Endothelial cell of umbilical vein (primary cell): Measurements from ENCODE around the gene PARP12. TPM values are rescaled to one million over a fixed set of nuclear protein-coding genes. Genes with fewer than 3 reads are reported as not detected.

Experiments used
- BruUV-seq: library from RNA; stranded (reverse); fragments of 400-500 nt; replicated peaks from 2 replicates; lab custom pipeline; 2021; lab: Mats Ljungman, UMichigan
- CTCF ChIA-PET: fragments of 300-600, 350-600 bp; sonication (Branson Sonifier 250); formaldehyde crosslinking; loops from one replicate; lab custom pipeline; 2021; ENCODE audit warnings: antibody characterized with exemption, inconsistent platforms; lab: Charles Lee
- POLR2A ChIA-PET: fragments of 300-600, 350-600 bp; sonication (Branson Sonifier 250); formaldehyde crosslinking; loops from one replicate; lab custom pipeline; 2021; ENCODE audit warnings: antibody characterized with exemption, inconsistent platforms; lab: Charles Lee
- DNase-seq: peaks from one replicate; pipeline ENCODE4 v3.0.0-alpha.2; 2011; ENCODE audit warnings: low read depth, low spot score
- FAIRE-seq: peaks from 2 replicates; lab custom pipeline; 2011; peaks lifted over from hg19 to GRCh38; lab: Jason Lieb, UNC
- H2AFZ ChIP-seq: 2 replicates; pipeline ENCODE4 v1.6.0; 2012; ENCODE audit warnings: low read depth, low read length, control low read depth, inconsistent platforms
- H3K27ac ChIP-seq: 2 replicates; pipeline ENCODE4 v1.5.1; 2011; ENCODE audit warnings: low read depth, mild to moderate bottlenecking, control low read depth, low read length, moderate library complexity; ENCODE audit not compliant: insufficient read depth
- H3K27me3 ChIP-seq, 2 experiments: 2 replicates each; pipeline versions ENCODE4 v1.6.0 to v1.6.1; 2011; ENCODE audit warnings: low read length in 2 of 2, mixed read lengths in 1 of 2; ENCODE audit not compliant: control insufficient read depth in 2 of 2, insufficient read depth in 2 of 2
- H3K36me3 ChIP-seq, 2 experiments: 2 replicates in 1 of 2; 3 replicates in 1 of 2; pipeline ENCODE4 v1.5.1; 2011; ENCODE audit warnings: low read length in 2 of 2, mild to moderate bottlenecking in 1 of 2, moderate library complexity in 1 of 2; ENCODE audit not compliant: control insufficient read depth in 2 of 2, insufficient read depth in 2 of 2; ENCODE audit errors: extremely low read depth in 1 of 2
- H3K4me1 ChIP-seq: 3 replicates; pipeline ENCODE4 v1.5.1; 2011; ENCODE audit warnings: mild to moderate bottlenecking, low read length; ENCODE audit not compliant: control insufficient read depth, insufficient read depth; ENCODE audit errors: extremely low read depth
- H3K4me2 ChIP-seq: 2 replicates; pipeline ENCODE4 v1.6.1; 2011; ENCODE audit warnings: low read length, control low read depth, mixed read lengths; ENCODE audit not compliant: insufficient read depth
- H3K4me3 ChIP-seq, 3 experiments: fragments of 200-600 bp in 1 of 3; sonication (generic), shearing (Covaris generic) in 1 of 3; replicated peaks in 1 of 3; 2 replicates each; pipeline ENCODE4 v1.5.1; 2011 to 2016; ENCODE audit warnings: control low read depth in 3 of 3, low read length in 3 of 3, mild to moderate bottlenecking in 2 of 3, inconsistent platforms in 1 of 3, low read depth in 1 of 3, moderate library complexity in 1 of 3; ENCODE audit not compliant: insufficient read depth in 1 of 3
- H3K79me2 ChIP-seq: 2 replicates; pipeline ENCODE4 v1.6.0; 2012; ENCODE audit warnings: low read length, inconsistent platforms; ENCODE audit not compliant: control insufficient read depth, insufficient read depth
- H3K9ac ChIP-seq: replicated peaks from 2 replicates; pipeline ENCODE3; 2011; ENCODE audit warnings: low read length, control low read depth; ENCODE audit not compliant: insufficient read depth; ENCODE audit errors: extremely low read depth
- H3K9me1 ChIP-seq: replicated peaks from 3 replicates; pipeline ENCODE4 v1.6.0; 2011; ENCODE audit warnings: mild to moderate bottlenecking, low read length; ENCODE audit not compliant: control insufficient read depth, insufficient read depth; ENCODE audit errors: extremely low read depth
- H3K9me3 ChIP-seq: replicated peaks from 2 replicates; pipeline ENCODE4 v1.5.1; 2012; ENCODE audit warnings: low read length, inconsistent platforms; ENCODE audit not compliant: control insufficient read depth, insufficient read depth
- H4K20me1 ChIP-seq: replicated peaks from 2 replicates; pipeline ENCODE3; 2011; ENCODE audit warnings: mild to moderate bottlenecking, low read length; ENCODE audit not compliant: control insufficient read depth, insufficient read depth; ENCODE audit errors: extremely low read depth
- CTCF ChIP-seq, 2 donors: IDR thresholded peaks; 1 replicate in 1 of 2; 2 replicates in 1 of 2; pipeline ENCODE4 v1.5.1; 2011; ENCODE audit warnings: low read length in 2 of 2, mild to moderate bottlenecking in 2 of 2, moderate library complexity in 2 of 2, control low read depth in 1 of 2, inconsistent platforms in 1 of 2, low read depth in 1 of 2; ENCODE audit not compliant: insufficient read depth in 1 of 2; ENCODE audit errors: extremely low read depth in 1 of 2
- EZH2 ChIP-seq: IDR thresholded peaks from 2 replicates; pipeline ENCODE4 v1.6.1; 2012; ENCODE audit warnings: borderline replicate concordance, low read depth, mild to moderate bottlenecking, moderate library complexity, low read length, inconsistent platforms; ENCODE audit not compliant: severe bottlenecking
- FOS ChIP-seq: IDR thresholded peaks from 2 replicates; pipeline ENCODE4 v1.6.1; 2011; ENCODE audit warnings: mild to moderate bottlenecking, low read length, moderate library complexity, borderline replicate concordance; ENCODE audit not compliant: insufficient read depth
- GATA2 ChIP-seq: IDR thresholded peaks from 2 replicates; pipeline ENCODE4 v1.7.0; 2011; ENCODE audit warnings: low read depth, mild to moderate bottlenecking, moderate library complexity, mixed read lengths, low read length; ENCODE audit not compliant: insufficient read length, insufficient read depth
- JUN ChIP-seq: IDR thresholded peaks from 2 replicates; pipeline ENCODE4 v1.6.1; 2011; ENCODE audit warnings: borderline replicate concordance, low read depth; ENCODE audit not compliant: insufficient read length, insufficient read depth
- MAX ChIP-seq: IDR thresholded peaks from 2 replicates; pipeline ENCODE4 v1.6.1; 2011; ENCODE audit not compliant: insufficient read depth, insufficient read length
- MYC ChIP-seq: IDR thresholded peaks from one replicate; pipeline ENCODE4 v1.6.1; 2011; ENCODE audit warnings: mild to moderate bottlenecking, low read depth, low read length
- POLR2A ChIP-seq: IDR thresholded peaks from 2 replicates; pipeline ENCODE4 v1.6.1; 2012; ENCODE audit warnings: low read depth, mild to moderate bottlenecking, control low read depth, low read length
- POLR2AphosphoS5 ChIP-seq: IDR thresholded peaks from 2 replicates; pipeline ENCODE4 v1.6.1; 2012; ENCODE audit warnings: low read depth, mild to moderate bottlenecking, control low read depth, low read length, moderate library complexity; ENCODE audit not compliant: insufficient read depth
- dilution Hi-C: fragments of 300-500 bp; cut with MboI; formaldehyde crosslinking; loops from one replicate; pipeline ENCODE4 v1.15.0; 2019; ENCODE audit warnings: low sequenced_read_pairs; ENCODE audit not compliant: extremely low pct_ligation_motif_present
- intact Hi-C: fragments of 100-400 bp; cut with micrococcal nuclease; formaldehyde crosslinking; loops from one replicate; pipeline ENCODE4 v1.10.0; 2022
- polyA plus RNA-seq, 4 experiments: library from polyadenylated mRNA; depleted of rRNA in 3 of 4; stranded (reverse) in 3 of 4; unstranded in 1 of 4; fragments of >200 nt; gene quantifications; 2 replicates each; pipeline versions ENCODE4 v1.2.1 to v1.2.3, GENCODE V29; 2011 to 2012; ENCODE audit warnings: missing spikeins in 1 of 4
- total RNA-seq: library from RNA; stranded (reverse); gene quantifications from 2 replicates; pipeline ENCODE4 v1.2.3, GENCODE V29; 2021

Gene PARP12
- total and polyA plus RNA-seq, 2 donors (not counting 3 experiments of a cell fraction or from before 2014, with no cell fraction given) = 65.4 to 83.2 TPM

GRCh38 chr7:140054751-140055150 is 8.0 kb downstream of the PARP12 start:
- intact Hi-C loops = no loop called here
- no peak for FAIRE-seq
- POLR2A ChIA-PET = no interaction called here

More at GRCh38 chr7:140054751-140055150, 8.0 kb downstream of the PARP12 start:
- H3K4me2 ChIP-seq = no peak overlapping the region
- TF ChIP-seq CTCF (IDR thresholded peaks at IDR 0.05; ENCODE audit: extremely low read depth in 1 of 2, insufficient read depth in 1 of 2, low read depth in 1 of 2, low read length in 2 of 2) (no peak), GATA2 (no peak), FOS (no peak), POLR2A (no peak), JUN (no peak), POLR2AphosphoS5 (no peak), MYC (no peak), MAX (no peak), EZH2 (no peak)
- dilution Hi-C loops = no loop called here
- CTCF ChIA-PET = interaction anchor here (10.0 kb wide), 1 partner anchor 14 kb away, joined by 66 read pairs; no protein-coding TSS in a partner anchor
- H3K4me1 ChIP-seq = peaks cover 24% of the 10 kb centered on the region
- H2AFZ ChIP-seq = no peak overlapping the region
- H3K27me3 ChIP-seq = no peaks in the 10 kb centered on the region
- no peak for DNase-seq
- peaks cover 20% of the 10 kb centered on the region for H3K79me2 ChIP-seq
- no peak overlapping the region for H3K27ac ChIP-seq
- peaks cover 10 to 13% of the 10 kb centered on the region in 2 experiments for H3K36me3 ChIP-seq
- no peak overlapping the region for H3K9ac ChIP-seq
- no peak overlapping the region for H3K4me3 ChIP-seq
- H4K20me1 ChIP-seq = no peaks in the 10 kb centered on the region
- no peaks in the 10 kb centered on the region for H3K9me1 ChIP-seq
- no TSS peak for BruUV-seq
- no peaks in the 10 kb centered on the region for H3K9me3 ChIP-seq
